ENCODE measurements around the gene ERG. TPM values are rescaled to one million over a fixed set of nuclear protein-coding genes. Genes with fewer than 3 reads are reported as not detected.

ERG gene
- total and polyA plus RNA-seq, 9 of the 15 experiments (the other 6 are each of a cell fraction or from before 2014, with no cell fraction given) = 0.06 TPM; not detected in 8

DNA sequence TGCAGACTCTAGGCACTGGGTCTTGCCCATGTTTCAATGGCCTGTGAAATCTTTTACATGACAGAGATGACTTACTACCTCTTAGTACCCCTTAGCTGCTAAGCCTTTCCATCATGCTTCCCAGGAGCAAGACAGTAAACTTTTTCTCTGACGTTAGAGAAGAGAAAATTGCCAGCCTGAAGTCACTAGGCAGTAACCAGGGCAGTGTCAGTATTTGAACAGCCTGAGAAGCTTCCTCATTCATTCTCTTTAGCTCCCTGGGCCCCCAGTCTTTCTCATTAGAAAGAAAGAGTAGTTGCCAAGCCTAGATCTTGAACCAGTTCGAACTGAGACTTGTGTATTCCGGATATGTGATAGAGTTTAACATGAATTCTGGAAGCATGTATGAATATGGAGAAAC lies 99.2 kb downstream of the ERG start (continued):
- no peak for TF ChIP-seq CBX8 (IDR thresholded peaks at IDR 0.05; ENCODE audit: borderline replicate concordance, extremely low read depth, low read depth, low read length, poor library complexity, severe bottlenecking)
- TF ChIP-seq, protein P1, sequence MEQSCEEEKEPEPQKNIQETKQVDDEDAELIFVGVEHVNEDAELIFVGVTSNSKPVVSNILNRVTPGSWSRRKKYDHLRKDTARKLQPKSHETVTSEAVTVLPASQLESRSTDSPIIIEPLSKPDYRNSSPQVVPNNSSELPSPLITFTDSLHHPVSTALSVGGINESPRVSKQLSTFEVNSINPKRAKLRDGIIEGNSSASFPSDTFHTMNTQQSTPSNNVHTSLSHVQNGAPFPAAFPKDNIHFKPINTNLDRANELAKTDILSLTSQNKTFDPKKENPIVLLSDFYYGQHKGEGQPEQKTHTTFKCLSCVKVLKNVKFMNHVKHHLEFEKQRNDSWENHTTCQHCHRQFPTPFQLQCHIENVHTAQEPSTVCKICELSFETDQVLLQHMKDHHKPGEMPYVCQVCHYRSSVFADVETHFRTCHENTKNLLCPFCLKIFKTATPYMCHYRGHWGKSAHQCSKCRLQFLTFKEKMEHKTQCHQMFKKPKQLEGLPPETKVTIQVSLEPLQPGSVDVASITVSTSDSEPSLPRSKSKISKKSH (CRISPR knock-in tag; IDR thresholded peaks at IDR 0.05) = no peak
- TF ChIP-seq HDAC3 (IDR thresholded peaks at IDR 0.05; ENCODE audit: borderline replicate concordance, partially characterized antibody) = no peak
- TF ChIP-seq CREB1 (IDR thresholded peaks at IDR 0.05) = no peak
- no peak for TF ChIP-seq CREB1 (CRISPR knock-in tag; IDR thresholded peaks at IDR 0.05)

DNA sequence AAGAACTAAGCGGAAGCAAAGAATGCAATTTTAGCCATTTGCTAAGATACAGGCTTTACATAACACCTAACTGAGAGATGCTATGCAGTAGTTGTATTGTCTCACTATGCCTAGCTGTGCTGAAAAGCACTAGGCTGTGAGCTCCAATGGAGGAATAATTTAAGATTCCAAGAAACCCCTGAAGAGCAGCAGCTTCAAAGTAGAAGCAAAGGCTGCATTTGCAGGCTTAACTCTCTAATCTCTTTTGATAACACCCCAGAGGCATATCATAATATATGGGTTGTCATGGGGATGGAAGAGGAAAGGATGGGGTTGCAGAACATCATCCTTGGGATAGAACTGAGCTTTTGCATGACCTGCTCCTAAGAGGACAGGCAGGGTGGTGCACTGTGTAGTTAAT lies 102.0 kb downstream of the ERG start:
- no peak for ATAC-seq
- Histone ChIP-seq H4K20me1 (replicated peaks; ENCODE audit: control insufficient read depth, insufficient read depth, low read length) (no peaks in the 10 kb centered on the region), H3K79me2 (ENCODE audit: control insufficient read depth, insufficient read depth, low read length) (no peaks in the 10 kb centered on the region), H3K27ac (ENCODE audit: extremely low read depth, low read depth, low read length) (no peak overlapping the region), H3K27me3 (ENCODE audit: control insufficient read depth in 2 of 2, insufficient read depth in 2 of 2, low read length in 2 of 2) (peaks cover 4 to 6% of the 10 kb centered on the region in 2 experiments; a peak in 3 of 5 replicates), H3K9ac (ENCODE audit: insufficient read depth in 1 of 2, low read depth in 2 of 2, low read length in 2 of 2) (no peak overlapping the region), H3K4me3 (no peak overlapping the region), H3K9me3 (replicated peaks; ENCODE audit: control insufficient read depth, insufficient read depth, low read depth, low read length) (no peaks in the 10 kb centered on the region), H3K4me2 (ENCODE audit: insufficient read depth, low read length) (no peak overlapping the region), H3K4me1 (replicated peaks in 1 of 2; ENCODE audit: control insufficient read depth in 2 of 2, insufficient read depth in 2 of 2, low read length in 2 of 2) (no peaks in the 10 kb centered on the region), H3K9me1 (ENCODE audit: control insufficient read depth, insufficient read depth, low read length) (no peaks in the 10 kb centered on the region), H3K36me3 (ENCODE audit: control insufficient read depth, insufficient read depth, low read length) (no peaks in the 10 kb centered on the region), H2AFZ (ENCODE audit: low read depth, low read length) (no peak overlapping the region)
- POLR2A ChIA-PET = no interaction called here
- no peak for FAIRE-seq
- no TSS peak for BruUV-seq (replicated peaks)
- TF ChIP-seq, protein P2, sequence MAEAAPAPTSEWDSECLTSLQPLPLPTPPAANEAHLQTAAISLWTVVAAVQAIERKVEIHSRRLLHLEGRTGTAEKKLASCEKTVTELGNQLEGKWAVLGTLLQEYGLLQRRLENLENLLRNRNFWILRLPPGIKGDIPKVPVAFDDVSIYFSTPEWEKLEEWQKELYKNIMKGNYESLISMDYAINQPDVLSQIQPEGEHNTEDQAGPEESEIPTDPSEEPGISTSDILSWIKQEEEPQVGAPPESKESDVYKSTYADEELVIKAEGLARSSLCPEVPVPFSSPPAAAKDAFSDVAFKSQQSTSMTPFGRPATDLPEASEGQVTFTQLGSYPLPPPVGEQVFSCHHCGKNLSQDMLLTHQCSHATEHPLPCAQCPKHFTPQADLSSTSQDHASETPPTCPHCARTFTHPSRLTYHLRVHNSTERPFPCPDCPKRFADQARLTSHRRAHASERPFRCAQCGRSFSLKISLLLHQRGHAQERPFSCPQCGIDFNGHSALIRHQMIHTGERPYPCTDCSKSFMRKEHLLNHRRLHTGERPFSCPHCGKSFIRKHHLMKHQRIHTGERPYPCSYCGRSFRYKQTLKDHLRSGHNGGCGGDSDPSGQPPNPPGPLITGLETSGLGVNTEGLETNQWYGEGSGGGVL (CRISPR knock-in tag; IDR thresholded peaks at IDR 0.05) = no peak
- in situ Hi-C loops (cut with MboI) (no loop called here), intact Hi-C loops (cut with micrococcal nuclease) (no loop called here)
- no peak for DNase-seq (ENCODE audit: extremely low read depth in 1 of 4, low spot score in 3 of 4)
- WGBS (ENCODE audit: insufficient coverage, low coverage, missing lambda C conversion rate) = 13% methylated on average over 1 of the region's 1 CpG
- CTCF ChIA-PET (ENCODE audit: low intra/inter-chr PET ratio) = no interaction called here
